Urinary bladder (tissue), 4 donors: Measurements from ENCODE around the gene RASSF3. TPM values are rescaled to one million over a fixed set of nuclear protein-coding genes. Genes with fewer than 3 reads are reported as not detected.

ENCODE experiments used
- DNase-seq: peaks from one replicate; pipeline ENCODE4 v3.0.0-alpha.2; 2015; ENCODE audit errors: extremely low spot score
- H3K27ac ChIP-seq: one replicate; pipeline ENCODE4 v1.5.1; 2013; ENCODE audit warnings: low read depth, mild to moderate bottlenecking, moderate library complexity
- H3K36me3 ChIP-seq: one replicate; pipeline ENCODE4 v1.6.1; 2013; ENCODE audit warnings: mild to moderate bottlenecking, moderate library complexity; ENCODE audit not compliant: insufficient read depth
- H3K4me1 ChIP-seq: one replicate; pipeline ENCODE4 v1.6.1; 2013; ENCODE audit warnings: mild to moderate bottlenecking, moderate library complexity; ENCODE audit not compliant: insufficient read depth
- H3K4me3 ChIP-seq: one replicate; pipeline ENCODE4 v1.5.1; 2013; ENCODE audit warnings: low read depth, low read length
- WGBS: extraction: QIAGEN DNeasy Blood & Tissue Kit; methylation state at CpG from one replicate; pipeline ENCODE4 v1.1.7; 2013; 5-methylcytosine and 5-hydroxymethylcytosine counted together
- polyA plus RNA-seq: library from polyadenylated mRNA; stranded (reverse); fragments of 200-250 nt; gene quantifications from one replicate; pipeline ENCODE4 v1.2.3, GENCODE V29; 2013
- total RNA-seq: library from RNA; depleted of rRNA; stranded (reverse); fragments of >200 nt; gene quantifications from one replicate; pipeline ENCODE4 v1.2.3, GENCODE V29; 2014
- donor health status: healthy with polysubstance abuse.
- donor health status: healthy.

Gene RASSF3
- total and polyA plus RNA-seq, 2 donors = 50.4 to 112 TPM

GRCh38 chr12:64674367-64674922 is 64.2 kb downstream of the RASSF3 start:
- no peak overlapping the region for H3K4me3 ChIP-seq
- DNase-seq = no peak
- H3K27ac ChIP-seq = no peak overlapping the region
- H3K4me1 ChIP-seq = peaks cover 2% of the 10 kb centered on the region
- 85% methylated on average over 10 of the region's 10 CpGs for WGBS
- no peaks in the 10 kb centered on the region for H3K36me3 ChIP-seq

- DNase-seq = no peak
- Histone ChIP-seq H3K36me3 (no peaks in the 10 kb centered on the region), H3K4me3 (no peak overlapping the region), H3K27ac (no peak overlapping the region), H3K4me1 (peaks cover 2% of the 10 kb centered on the region)
- WGBS = 38% methylated on average over 3 of the region's 3 CpGs
Observed at GRCh38 chr12:64675795-64676194, 65.5 kb downstream of the RASSF3 start.

GRCh38 chr12:64678248-64678647 is 68.0 kb downstream of the RASSF3 start:
- H3K27ac ChIP-seq = no peak overlapping the region
- H3K4me3 ChIP-seq = no peak overlapping the region
- H3K4me1 ChIP-seq = peaks cover 2% of the 10 kb centered on the region
- 89% methylated on average over 2 of the region's 2 CpGs for WGBS
- no peaks in the 10 kb centered on the region for H3K36me3 ChIP-seq
- no peak for DNase-seq

- DNase-seq = no peak
- no peak overlapping the region for H3K27ac ChIP-seq
- peaks cover 2% of the 10 kb centered on the region for H3K4me1 ChIP-seq
- H3K4me3 ChIP-seq = no peak overlapping the region
- 86% methylated on average over 5 of the region's 5 CpGs for WGBS
- no peaks in the 10 kb centered on the region for H3K36me3 ChIP-seq
Observed at GRCh38 chr12:64678835-64679234, 68.5 kb downstream of the RASSF3 start.

GRCh38 chr12:64679487-64680001 is 69.2 kb downstream of the RASSF3 start:
- DNase-seq = no peak
- peaks cover 2% of the 10 kb centered on the region for H3K4me1 ChIP-seq
- H3K4me3 ChIP-seq = no peak overlapping the region
- H3K36me3 ChIP-seq = no peaks in the 10 kb centered on the region
- 35% methylated on average over 9 of the region's 9 CpGs for WGBS
- peak overlapping the region; percentile 42 for H3K27ac ChIP-seq

- DNase-seq = no peak
- 90% methylated on average over 4 of the region's 4 CpGs for WGBS
- Histone ChIP-seq H3K36me3 (no peaks in the 10 kb centered on the region), H3K27ac (peak overlapping the region; percentile 45), H3K4me1 (peaks cover 2% of the 10 kb centered on the region), H3K4me3 (no peak overlapping the region)
Observed at GRCh38 chr12:64680235-64680634, 69.9 kb downstream of the RASSF3 start.

- H3K4me1 ChIP-seq = no peaks in the 10 kb centered on the region
- H3K4me3 ChIP-seq = no peak overlapping the region
Observed at GRCh38 chr12:64681200-64682052, 71.1 kb downstream of the RASSF3 start.

GRCh38 chr12:64682572-64683277 is 72.4 kb downstream of the RASSF3 start:
- H3K4me1 ChIP-seq = no peaks in the 10 kb centered on the region
- no peak for DNase-seq
- H3K27ac ChIP-seq = no peak overlapping the region
- H3K4me3 ChIP-seq = no peak overlapping the region
- no peaks in the 10 kb centered on the region for H3K36me3 ChIP-seq
- WGBS = 22% methylated on average over 6 of the region's 6 CpGs

More at GRCh38 chr12:64681200-64682052, 71.1 kb downstream of the RASSF3 start:
- Histone ChIP-seq H3K36me3 (no peaks in the 10 kb centered on the region), H3K27ac (peak overlapping the region; percentile 59)
- DNase-seq = no peak
- WGBS = 68% methylated on average over 5 of the region's 5 CpGs

GRCh38 chr12:64683816-64684543 is 73.7 kb downstream of the RASSF3 start:
- no peak for DNase-seq
- no peaks in the 10 kb centered on the region for H3K36me3 ChIP-seq
- 91% methylated on average over 10 of the region's 10 CpGs for WGBS
- H3K27ac ChIP-seq = no peak overlapping the region
- no peak overlapping the region for H3K4me3 ChIP-seq
- H3K4me1 ChIP-seq = no peaks in the 10 kb centered on the region

GRCh38 chr12:64685050-64685449 is 74.8 kb downstream of the RASSF3 start:
- Histone ChIP-seq H3K27ac (no peak overlapping the region), H3K4me1 (no peaks in the 10 kb centered on the region), H3K4me3 (no peak overlapping the region), H3K36me3 (no peaks in the 10 kb centered on the region)
- no peak for DNase-seq
- WGBS = 96% methylated on average over 6 of the region's 6 CpGs

GRCh38 chr12:64685605-64686004 is 75.3 kb downstream of the RASSF3 start:
- H3K4me1 ChIP-seq = no peaks in the 10 kb centered on the region
- 94% methylated on average over 15 of the region's 15 CpGs for WGBS
- DNase-seq = no peak
- H3K4me3 ChIP-seq = no peak overlapping the region
- no peaks in the 10 kb centered on the region for H3K36me3 ChIP-seq
- no peak overlapping the region for H3K27ac ChIP-seq

- Histone ChIP-seq H3K4me3 (no peak overlapping the region), H3K27ac (no peak overlapping the region), H3K4me1 (no peaks in the 10 kb centered on the region), H3K36me3 (no peaks in the 10 kb centered on the region)
- WGBS = 38% methylated on average over 5 of the region's 5 CpGs
- DNase-seq = no peak
Observed at GRCh38 chr12:64687816-64688215, 77.5 kb downstream of the RASSF3 start.

GRCh38 chr12:64688219-64688618 is 77.9 kb downstream of the RASSF3 start:
- Histone ChIP-seq H3K36me3 (no peaks in the 10 kb centered on the region), H3K4me3 (no peak overlapping the region), H3K4me1 (no peaks in the 10 kb centered on the region), H3K27ac (no peak overlapping the region)
- 40% methylated on average over 6 of the region's 6 CpGs for WGBS
- no peak for DNase-seq
